HepG2 (cell line): ENCODE measurements around the gene KXD1. TPM values are rescaled to one million over a fixed set of nuclear protein-coding genes. Genes with fewer than 3 reads are reported as not detected.

Experiments
- ATAC-seq: fragments of 200-7000 bp; cut with Tn5 transposase; 3 replicates; pipeline ENCODE4 v1.9.1; 2020; ENCODE audit warnings: mild to moderate bottlenecking, moderate library complexity
- BruUV-seq: library from RNA; stranded (reverse); fragments of 400-500 nt; replicated peaks from 2 replicates; lab custom pipeline; 2021; lab: Mats Ljungman, UMichigan
- CTCF ChIA-PET: fragments of 300-600 bp; formaldehyde crosslinking; extraction: SDS; loops from one replicate; lab custom pipeline; 2021; ENCODE audit warnings: low total read pairs, inconsistent platforms, low intra/inter-chr PET ratio; lab: Yijun Ruan, JAX
- POLR2A ChIA-PET: fragments of 350-600 bp; sonication (Branson Sonifier 250); formaldehyde crosslinking; loops from one replicate; lab custom pipeline; 2020; ENCODE audit warnings: antibody characterized with exemption, inconsistent platforms; lab: Yijun Ruan, JAX
- DNase-seq: peaks from one replicate; pipeline ENCODE4 v3.0.0-alpha.2; 2015; ENCODE audit warnings: low spot score
- FAIRE-seq: peaks from 3 replicates; lab custom pipeline; 2011; peaks lifted over from hg19 to GRCh38; lab: Jason Lieb, UNC
- H2AFZ ChIP-seq: one replicate; pipeline ENCODE4 v1.6.1; 2011; ENCODE audit warnings: low read length, inconsistent platforms
- H3K27ac ChIP-seq: fragments of 300-600 bp; 3 replicates; pipeline ENCODE4 v1.8.0; 2011; ENCODE audit warnings: mixed run types, mild to moderate bottlenecking, mixed read lengths, low read length, inconsistent platforms; ENCODE audit not compliant: insufficient read depth; ENCODE audit errors: extremely low read length
- H3K27me3 ChIP-seq, 2 experiments: fragments of 200-600 bp in 1 of 2; 2 replicates in 1 of 2; 3 replicates in 1 of 2; pipeline versions ENCODE4 v1.6.0 to v1.8.0; 2011; ENCODE audit warnings: low read length in 2 of 2, mild to moderate bottlenecking in 2 of 2, moderate library complexity in 2 of 2, inconsistent platforms in 1 of 2; ENCODE audit not compliant: insufficient read depth in 2 of 2, control insufficient read depth in 1 of 2
- H3K36me3 ChIP-seq, 2 experiments: fragments of 200-600 bp in 1 of 2; replicated peaks in 1 of 2; 2 replicates in 1 of 2; 3 replicates in 1 of 2; pipeline versions ENCODE4 v1.5.1 to v1.8.0; 2011; ENCODE audit warnings: low read length in 2 of 2, inconsistent platforms in 1 of 2; ENCODE audit not compliant: insufficient read depth in 2 of 2, control insufficient read depth in 1 of 2
- H3K4me1 ChIP-seq: 2 replicates; pipeline ENCODE4 v1.5.1; 2012; ENCODE audit warnings: low read length, inconsistent platforms; ENCODE audit not compliant: insufficient read depth
- H3K4me2 ChIP-seq: 2 replicates; pipeline ENCODE4 v1.6.0; 2011; ENCODE audit warnings: low read depth, low read length, inconsistent platforms
- H3K4me3 ChIP-seq, 3 experiments: fragments of 200-600 bp in 1 of 3; sonication (generic), shearing (Covaris generic) in 1 of 3; replicated peaks in 1 of 3; 2 replicates each; pipeline ENCODE4 v1.5.1; 2011 to 2016; ENCODE audit warnings: low read length in 3 of 3, inconsistent platforms in 2 of 3, low read depth in 2 of 3, mild to moderate bottlenecking in 2 of 3, control low read depth in 1 of 3, mixed read lengths in 1 of 3; ENCODE audit not compliant: insufficient read depth in 1 of 3
- H3K79me2 ChIP-seq: one replicate; pipeline ENCODE4 v1.6.1; 2011; ENCODE audit warnings: low read length, inconsistent platforms; ENCODE audit not compliant: insufficient read depth
- H3K9ac ChIP-seq: 2 replicates; pipeline ENCODE4 v1.6.0; 2011; ENCODE audit warnings: mild to moderate bottlenecking, low read depth, low read length, inconsistent platforms; ENCODE audit not compliant: insufficient read depth
- H3K9me3 ChIP-seq: 2 replicates; pipeline ENCODE4 v1.5.1; 2012; ENCODE audit warnings: mild to moderate bottlenecking, low read length
- H4K20me1 ChIP-seq: 2 replicates; pipeline ENCODE4 v1.6.0; 2011; ENCODE audit warnings: inconsistent platforms, mild to moderate bottlenecking, low read length, moderate library complexity; ENCODE audit not compliant: insufficient read depth
- ATF4 ChIP-seq, 2 experiments: fragments of 450-650 bp in 1 of 2; sonication (generic) in 1 of 2; formaldehyde crosslinking; IDR thresholded peaks; 2 replicates each; pipeline versions ENCODE4 v1.5.0 to v1.8.0; 2020 to 2022; ENCODE audit warnings: mild to moderate bottlenecking in 1 of 2, missing genetic modification reagents in 1 of 2
- ETS1 ChIP-seq: sonication (generic); formaldehyde crosslinking; IDR thresholded peaks from 2 replicates; pipeline ENCODE4 v1.4.0; 2020; ENCODE audit warnings: missing genetic modification reagents
- GABPB1 ChIP-seq: IDR thresholded peaks from 2 replicates; pipeline ENCODE4 v1.6.1; 2016; ENCODE audit warnings: mild to moderate bottlenecking, missing genetic modification reagents, moderate library complexity, missing compliant biosample characterization
- IRF1 ChIP-seq: sonication (generic); formaldehyde crosslinking; IDR thresholded peaks from 2 replicates; pipeline ENCODE4 v1.4.0; 2020; ENCODE audit warnings: low read depth, mild to moderate bottlenecking, missing genetic modification reagents
- NBN ChIP-seq: fragments of 450-650 bp; conservative IDR thresholded peaks from 2 replicates; pipeline ENCODE4 v1.6.1; 2017
- STAT6 ChIP-seq: sonication (generic); formaldehyde crosslinking; IDR thresholded peaks from 2 replicates; pipeline ENCODE4 v1.4.0; 2020; ENCODE audit warnings: missing genetic modification reagents, mild to moderate bottlenecking, borderline replicate concordance
- TFE3 ChIP-seq: IDR thresholded peaks from 2 replicates; pipeline ENCODE4 v1.6.1; 2016
- TOPORS ChIP-seq: sonication (generic); formaldehyde crosslinking; IDR thresholded peaks from 2 replicates; pipeline ENCODE4 v1.8.0; 2023; ENCODE audit warnings: mild to moderate bottlenecking, missing genetic modification reagents
- ZBTB42 ChIP-seq: sonication (generic); formaldehyde crosslinking; IDR thresholded peaks from 2 replicates; pipeline ENCODE4 v1.5.0; 2020; ENCODE audit warnings: mild to moderate bottlenecking, missing genetic modification reagents
- ZNF562 ChIP-seq: sonication (generic); formaldehyde crosslinking; IDR thresholded peaks from 2 replicates; pipeline ENCODE4 v1.8.0; 2022; ENCODE audit warnings: missing genetic modification reagents, borderline replicate concordance
- ZSCAN20 ChIP-seq: sonication (generic); formaldehyde crosslinking; IDR thresholded peaks from 2 replicates; pipeline ENCODE4 v1.4.0; 2020; ENCODE audit warnings: missing genetic modification reagents, mild to moderate bottlenecking, borderline replicate concordance
- WGBS: methylation state at CpG from one replicate; pipeline ENCODE4 v1.1.6; 2017; ENCODE audit warnings: low lambda C conversion rate; 5-methylcytosine and 5-hydroxymethylcytosine counted together
- in situ Hi-C: cut with HindIII; loops from 2 replicates; pipeline ENCODE4 v1.10.0; 2017; ENCODE audit warnings: low pct_unique_long_range_greater_than_20kb; ENCODE audit not compliant: extremely low pct_ligation_motif_present
- intact Hi-C: fragments of 100-400 bp; cut with micrococcal nuclease; formaldehyde crosslinking; loops from one replicate; pipeline ENCODE4 v1.10.0; 2022; ENCODE audit not compliant: unreplicated experiment
- polyA plus RNA-seq, 8 experiments: library from polyadenylated mRNA; depleted of rRNA in 3 of 8; stranded (reverse) in 7 of 8; unstranded in 1 of 8; fragments of >200 nt; fragmentation: Illumina TruSeq in 4 of 8; extraction: Trizol in 4 of 8; gene quantifications; 2 replicates each; pipeline versions ENCODE4 v1.2.1 to v1.2.3, GENCODE V29; 2011 to 2016; ENCODE audit warnings: low read depth in 4 of 8, missing spikeins in 1 of 8, mixed read lengths in 1 of 8; ENCODE audit not compliant: insufficient read depth in 1 of 8
- total RNA-seq, 5 experiments: library from RNA; depleted of rRNA; stranded (reverse); fragments of >200 nt; fragmentation: Illumina TruSeq; extraction: Trizol; gene quantifications; 2 replicates each; pipeline ENCODE4 v1.2.3, GENCODE V29; 2016; ENCODE audit warnings: low read depth in 1 of 5

The KXD1 gene
- total and polyA plus RNA-seq, 2 of the 13 experiments (the other 11 are each of a cell fraction or from before 2014, with no cell fraction given) = 44.6 to 143 TPM

GRCh38 chr19:18601875-18602274 is 44.2 kb downstream of the KXD1 start:
- 94% methylated on average over 4 of the region's 4 CpGs for WGBS
- H3K4me1 ChIP-seq = peaks cover 28% of the 10 kb centered on the region
- no peak overlapping the region for H3K4me3 ChIP-seq
- FAIRE-seq = no peak
- no peaks in the 10 kb centered on the region; a peak in 1 of 5 replicates for H3K27me3 ChIP-seq
- in situ Hi-C loops (no loop called here), intact Hi-C loops (no loop called here)
- BruUV-seq = no TSS peak
- no peak overlapping the region for H2AFZ ChIP-seq
- H3K4me2 ChIP-seq = no peak overlapping the region
- no peaks in the 10 kb centered on the region for H3K9me3 ChIP-seq
- H3K27ac ChIP-seq = no peak overlapping the region
- no peak for DNase-seq
- no peak overlapping the region for H3K9ac ChIP-seq
- peaks cover 34% of the 10 kb centered on the region for H3K79me2 ChIP-seq
- peaks cover 17 to 32% of the 10 kb centered on the region in 2 experiments; a peak in 3 of 5 replicates for H3K36me3 ChIP-seq
- TF ChIP-seq ZBTB42 = no peak
- TF ChIP-seq ATF4 (CRISPR knock-in tag; IDR thresholded peaks at IDR 0.05) = no peak
- no peak for TF ChIP-seq NBN
- TF ChIP-seq GABPB1 (CRISPR knock-in tag) = no peak
- no peak for TF ChIP-seq ZSCAN20
- no peak for TF ChIP-seq TOPORS (CRISPR knock-in tag)
- no peak for TF ChIP-seq STAT6 (CRISPR knock-in tag)
- TF ChIP-seq ZNF562 (CRISPR knock-in tag) = no peak
- no peak for TF ChIP-seq IRF1 (CRISPR knock-in tag)
- no peak for TF ChIP-seq ETS1 (CRISPR knock-in tag)
- no peak for TF ChIP-seq TFE3 (CRISPR knock-in tag)
- peaks cover 26% of the 10 kb centered on the region for H4K20me1 ChIP-seq
- CTCF ChIA-PET = no interaction called here
- POLR2A ChIA-PET = interaction anchor here (0.6 kb wide), 1 partner anchor 59 kb away, joined by 5 read pairs; no protein-coding TSS in a partner anchor
- ATAC-seq = no peak
